Prostate gland (tissue), 2 donors: ENCODE data around the gene INPP4B. TPM values are rescaled to one million over a fixed set of nuclear protein-coding genes. Genes with fewer than 3 reads are reported as not detected.

ENCODE experiments used
- DNase-seq: peaks from one replicate; pipeline ENCODE4 v3.0.0-alpha.2; 2019; ENCODE audit warnings: low spot score
- H3K27ac ChIP-seq, 2 donors: fragments of 200-600 bp; sonication (generic); 2 replicates each; pipeline ENCODE4 v1.5.1; 2017 to 2019
- H3K27me3 ChIP-seq: fragments of 200-600 bp; sonication (generic); replicated peaks from 2 replicates; pipeline ENCODE4 v1.5.1; 2019; ENCODE audit not compliant: insufficient read depth
- H3K36me3 ChIP-seq, 2 donors: fragments of 200-600 bp; sonication (generic); 1 replicate in 1 of 2; 2 replicates in 1 of 2; pipeline versions ENCODE4 v1.5.1 to v1.8.1; 2017 to 2019
- H3K4me1 ChIP-seq: fragments of 200-600 bp; sonication (generic); replicated peaks from 2 replicates; pipeline ENCODE4 v1.5.1; 2019
- H3K4me3 ChIP-seq, 2 donors: fragments of 200-600 bp; sonication (generic); 2 replicates each; pipeline ENCODE4 v1.5.1; 2017 to 2019
- H3K9me3 ChIP-seq: fragments of 200-600 bp; sonication (generic); 2 replicates; pipeline ENCODE4 v1.5.1; 2017
- POLR2A ChIP-seq: fragments of 450-650 bp; IDR thresholded peaks from one replicate; pipeline ENCODE4 v1.6.1; 2016; ENCODE audit warnings: antibody characterized with exemption, mild to moderate bottlenecking
- POLR2AphosphoS5 ChIP-seq: sonication (generic); formaldehyde crosslinking; IDR thresholded peaks from one replicate; pipeline ENCODE4 v1.6.1; 2017; ENCODE audit warnings: antibody characterized with exemption
- WGBS: methylation state at CpG from one replicate; pipeline ENCODE4 v1.1.5; 2018; 5-methylcytosine and 5-hydroxymethylcytosine counted together
- intact Hi-C: fragments of 100-400 bp; cut with DNase I; formaldehyde crosslinking; loops from one replicate; pipeline ENCODE4 v1.14.2; 2022
- total RNA-seq, 2 donors: library from RNA; depleted of rRNA; stranded (reverse); fragments of >200 nt; gene quantifications; one replicate each; pipeline ENCODE4 v1.1.0, GENCODE V29; 2016
- TF ChIP-seq, protein P1 (sequence below), 4 experiments: fragments of 200-600 bp in 2 of 4; fragments of 450-650 bp in 2 of 4; sonication (generic) in 2 of 4; IDR thresholded peaks; 1 replicate in 3 of 4; 2 replicates in 1 of 4; pipeline ENCODE4 v1.5.1; 2016 to 2019; ENCODE audit warnings: antibody characterized with exemption in 4 of 4, mild to moderate bottlenecking in 2 of 4, moderate library complexity in 2 of 4

INPP4B gene
- total RNA-seq, 2 donors from 2014 or later = 22.3 to 49.7 TPM

DNA sequence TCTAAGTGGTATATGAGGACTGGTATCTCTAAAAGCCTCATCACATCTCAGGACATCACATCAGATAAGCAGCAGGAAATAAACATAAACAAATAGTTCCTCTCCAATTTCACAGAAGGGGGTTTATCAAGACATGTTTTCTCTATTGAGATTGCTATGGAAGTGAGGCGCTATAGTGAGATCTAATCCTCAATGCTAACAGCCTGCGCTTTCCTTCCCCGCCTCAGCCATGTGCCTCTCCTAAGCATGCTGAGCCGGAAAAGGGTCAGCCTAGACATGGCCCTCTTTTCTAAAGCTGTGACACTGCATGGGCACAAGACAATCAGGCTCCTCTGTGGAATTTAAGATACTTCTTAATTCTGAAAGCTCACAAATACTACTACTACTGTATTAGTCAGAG lies 286.1 kb downstream of the INPP4B start:
- 86% methylated on average over 4 of the region's 4 CpGs for WGBS
- no peak for TF ChIP-seq POLR2AphosphoS5
- TF ChIP-seq POLR2A = no peak
- TF ChIP-seq, protein P1, sequence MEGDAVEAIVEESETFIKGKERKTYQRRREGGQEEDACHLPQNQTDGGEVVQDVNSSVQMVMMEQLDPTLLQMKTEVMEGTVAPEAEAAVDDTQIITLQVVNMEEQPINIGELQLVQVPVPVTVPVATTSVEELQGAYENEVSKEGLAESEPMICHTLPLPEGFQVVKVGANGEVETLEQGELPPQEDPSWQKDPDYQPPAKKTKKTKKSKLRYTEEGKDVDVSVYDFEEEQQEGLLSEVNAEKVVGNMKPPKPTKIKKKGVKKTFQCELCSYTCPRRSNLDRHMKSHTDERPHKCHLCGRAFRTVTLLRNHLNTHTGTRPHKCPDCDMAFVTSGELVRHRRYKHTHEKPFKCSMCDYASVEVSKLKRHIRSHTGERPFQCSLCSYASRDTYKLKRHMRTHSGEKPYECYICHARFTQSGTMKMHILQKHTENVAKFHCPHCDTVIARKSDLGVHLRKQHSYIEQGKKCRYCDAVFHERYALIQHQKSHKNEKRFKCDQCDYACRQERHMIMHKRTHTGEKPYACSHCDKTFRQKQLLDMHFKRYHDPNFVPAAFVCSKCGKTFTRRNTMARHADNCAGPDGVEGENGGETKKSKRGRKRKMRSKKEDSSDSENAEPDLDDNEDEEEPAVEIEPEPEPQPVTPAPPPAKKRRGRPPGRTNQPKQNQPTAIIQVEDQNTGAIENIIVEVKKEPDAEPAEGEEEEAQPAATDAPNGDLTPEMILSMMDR (IDR thresholded peaks at IDR 0.05) = no peak
- H3K27me3 ChIP-seq = no peaks in the 10 kb centered on the region
- H3K4me3 ChIP-seq = no peak overlapping the region
- H3K9me3 ChIP-seq = no peaks in the 10 kb centered on the region
- no peaks in the 10 kb centered on the region for H3K36me3 ChIP-seq
- no peak overlapping the region for H3K27ac ChIP-seq
- no peak for DNase-seq
- intact Hi-C loops = no loop called here
- no peaks in the 10 kb centered on the region for H3K4me1 ChIP-seq

DNA sequence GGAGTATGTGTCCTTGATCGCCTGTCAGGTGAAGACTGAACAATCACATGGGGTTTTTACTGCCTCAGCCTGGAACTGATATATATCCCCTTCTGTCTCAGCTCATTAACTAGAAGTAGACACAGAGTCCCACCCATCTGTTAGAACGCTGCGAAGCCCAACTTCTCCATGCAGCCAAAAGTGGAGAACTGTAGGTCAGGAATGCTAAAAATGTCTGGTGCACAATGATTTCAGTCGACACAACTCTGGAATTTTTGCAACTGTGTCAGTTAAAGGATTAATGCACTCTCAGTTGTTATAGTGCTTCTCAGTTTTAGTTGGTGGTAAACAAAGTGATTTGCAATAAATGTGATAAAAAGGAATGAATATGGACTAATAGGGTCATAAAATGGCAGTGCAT lies 287.2 kb downstream of the INPP4B start:
- DNase-seq = no peak
- TF ChIP-seq, protein P1 (IDR thresholded peaks at IDR 0.05) = no peak
- TF ChIP-seq POLR2A = no peak
- TF ChIP-seq POLR2AphosphoS5 = no peak
- Histone ChIP-seq H3K4me1 (no peaks in the 10 kb centered on the region), H3K27ac (no peak overlapping the region), H3K9me3 (no peaks in the 10 kb centered on the region), H3K4me3 (no peak overlapping the region), H3K36me3 (no peaks in the 10 kb centered on the region), H3K27me3 (no peaks in the 10 kb centered on the region)
- intact Hi-C loops = no loop called here
- WGBS = 57% methylated on average over 4 of the region's 4 CpGs

DNA sequence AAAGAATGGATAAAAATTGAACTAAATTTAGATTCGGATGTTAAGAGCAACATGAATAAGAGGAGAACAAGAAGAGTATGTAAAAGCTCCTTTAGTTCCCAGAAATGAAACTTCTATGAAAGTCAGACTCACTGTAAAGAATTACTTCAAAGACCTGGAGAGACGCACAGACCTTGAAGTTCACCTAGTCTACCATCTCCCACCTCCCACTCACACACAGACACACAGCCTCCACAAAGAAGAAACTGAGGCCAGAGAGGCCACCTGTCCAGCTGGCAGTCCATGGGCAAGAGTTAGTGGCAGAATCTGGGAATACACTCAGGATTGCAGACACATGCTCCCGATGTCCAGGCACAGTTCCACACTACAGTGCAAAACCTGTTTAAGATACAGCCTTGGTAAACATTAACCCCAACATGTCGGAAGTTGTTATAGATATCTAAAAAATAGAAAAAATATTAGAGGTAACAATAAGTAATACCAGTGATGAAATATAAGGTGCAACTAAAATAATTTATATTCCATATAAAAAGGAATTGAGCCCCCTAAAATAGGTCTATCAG lies 288.8 kb downstream of the INPP4B start:
- Histone ChIP-seq H3K36me3 (no peaks in the 10 kb centered on the region), H3K4me3 (no peak overlapping the region), H3K4me1 (no peaks in the 10 kb centered on the region), H3K27ac (no peak overlapping the region), H3K27me3 (no peaks in the 10 kb centered on the region), H3K9me3 (no peaks in the 10 kb centered on the region)
- no peak for DNase-seq
- intact Hi-C loops = no loop called here
- TF ChIP-seq, protein P1 (IDR thresholded peaks at IDR 0.05) = no peak
- no peak for TF ChIP-seq POLR2A
- no peak for TF ChIP-seq POLR2AphosphoS5
- WGBS = 87% methylated on average over 4 of the region's 4 CpGs

DNA sequence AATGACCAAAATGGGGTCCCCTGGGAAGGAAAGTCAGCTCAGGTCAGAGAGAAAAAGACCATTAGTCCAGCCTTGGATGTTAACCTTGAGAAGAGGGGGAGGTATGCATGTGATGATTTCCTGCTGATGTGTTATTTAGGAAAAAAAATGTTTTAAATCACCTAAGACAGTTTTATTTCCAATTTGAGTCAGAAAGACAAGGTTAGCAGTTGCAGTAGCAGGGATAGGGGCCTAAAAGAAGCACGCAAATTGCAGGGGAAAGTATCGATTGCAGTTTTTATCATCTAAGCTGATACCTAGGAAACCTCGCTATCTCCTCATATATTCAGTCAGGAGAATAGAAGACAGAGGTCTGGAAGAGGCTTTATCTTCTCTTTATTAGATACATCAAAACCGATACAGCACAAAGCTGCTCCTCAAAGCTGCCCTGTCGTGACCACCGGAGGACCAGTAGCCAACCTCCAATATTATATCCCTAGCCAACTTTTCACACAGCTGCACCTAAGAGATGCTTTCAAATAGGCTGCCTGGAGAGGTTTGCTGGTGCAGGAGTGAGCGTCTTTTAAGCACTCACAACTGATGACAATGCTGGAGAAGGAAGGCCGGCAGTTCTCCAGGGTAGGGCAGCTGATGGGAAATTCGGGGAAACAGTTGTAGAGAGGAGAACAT lies 289.4 kb downstream of the INPP4B start:
- WGBS = 94% methylated on average over 9 of the region's 9 CpGs

More for the DNA sequence above, 289.4 kb downstream of the INPP4B start:
- DNase-seq = no peak
- Histone ChIP-seq H3K4me1 (no peaks in the 10 kb centered on the region), H3K4me3 (no peak overlapping the region), H3K9me3 (no peaks in the 10 kb centered on the region), H3K36me3 (no peaks in the 10 kb centered on the region), H3K27me3 (no peaks in the 10 kb centered on the region), H3K27ac (no peak overlapping the region)
- no peak for TF ChIP-seq POLR2AphosphoS5
- TF ChIP-seq, protein P1 (IDR thresholded peaks at IDR 0.05) = no peak
- no peak for TF ChIP-seq POLR2A
- intact Hi-C loops = no loop called here
